ENCODE results near the gene FAM83C.

DNA sequence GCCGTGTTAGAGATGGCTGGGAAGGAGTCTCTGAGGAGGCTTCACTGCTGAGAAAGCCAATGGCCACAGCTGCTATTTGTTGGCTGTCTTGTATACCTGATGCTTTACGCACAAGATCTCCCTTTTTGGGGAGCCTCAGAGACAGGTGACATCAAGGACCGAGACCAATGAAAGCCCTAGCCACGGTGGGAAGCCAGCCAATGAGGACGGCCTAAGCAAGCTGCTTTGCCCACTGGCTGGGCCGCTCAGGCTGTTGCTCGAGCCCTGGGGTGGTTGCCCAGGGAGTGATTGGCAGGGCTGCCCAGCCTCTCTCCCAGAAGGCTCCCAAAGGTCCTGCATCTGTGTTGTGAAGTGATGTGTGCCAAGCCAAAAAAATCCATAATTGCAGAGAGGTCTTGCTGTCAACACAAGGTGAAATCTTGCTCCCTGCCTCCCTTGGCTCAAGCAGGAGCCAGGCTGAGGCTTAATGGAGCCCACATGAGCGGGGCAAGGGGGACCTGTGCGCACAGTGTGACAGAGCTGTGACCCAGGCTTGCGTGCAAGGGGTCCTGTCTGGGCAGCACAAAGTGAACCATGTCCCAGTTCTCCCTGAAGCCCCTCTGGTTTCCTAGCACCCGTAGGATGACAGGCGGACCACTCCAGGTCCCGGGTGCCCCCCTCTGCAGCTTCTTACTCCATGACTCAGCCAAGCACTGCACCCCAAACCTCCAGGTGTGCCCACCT, 18.6 kb downstream of the FAM83C start:
- TF ChIP-seq JUNB (IDR thresholded peaks at IDR 0.05), result no peak
- no peak for TF ChIP-seq HDAC6 (IDR thresholded peaks at IDR 0.05; ENCODE audit: unreplicated experiment)
- TF ChIP-seq IKZF2 (IDR thresholded peaks at IDR 0.05), result no peak
- TF ChIP-seq JUND (IDR thresholded peaks at IDR 0.05; ENCODE audit: low read depth, low read length), result no peak
- TF ChIP-seq RUNX3 (IDR thresholded peaks at IDR 0.05; ENCODE audit: low read length), result no peak
- TF ChIP-seq, protein P1, sequence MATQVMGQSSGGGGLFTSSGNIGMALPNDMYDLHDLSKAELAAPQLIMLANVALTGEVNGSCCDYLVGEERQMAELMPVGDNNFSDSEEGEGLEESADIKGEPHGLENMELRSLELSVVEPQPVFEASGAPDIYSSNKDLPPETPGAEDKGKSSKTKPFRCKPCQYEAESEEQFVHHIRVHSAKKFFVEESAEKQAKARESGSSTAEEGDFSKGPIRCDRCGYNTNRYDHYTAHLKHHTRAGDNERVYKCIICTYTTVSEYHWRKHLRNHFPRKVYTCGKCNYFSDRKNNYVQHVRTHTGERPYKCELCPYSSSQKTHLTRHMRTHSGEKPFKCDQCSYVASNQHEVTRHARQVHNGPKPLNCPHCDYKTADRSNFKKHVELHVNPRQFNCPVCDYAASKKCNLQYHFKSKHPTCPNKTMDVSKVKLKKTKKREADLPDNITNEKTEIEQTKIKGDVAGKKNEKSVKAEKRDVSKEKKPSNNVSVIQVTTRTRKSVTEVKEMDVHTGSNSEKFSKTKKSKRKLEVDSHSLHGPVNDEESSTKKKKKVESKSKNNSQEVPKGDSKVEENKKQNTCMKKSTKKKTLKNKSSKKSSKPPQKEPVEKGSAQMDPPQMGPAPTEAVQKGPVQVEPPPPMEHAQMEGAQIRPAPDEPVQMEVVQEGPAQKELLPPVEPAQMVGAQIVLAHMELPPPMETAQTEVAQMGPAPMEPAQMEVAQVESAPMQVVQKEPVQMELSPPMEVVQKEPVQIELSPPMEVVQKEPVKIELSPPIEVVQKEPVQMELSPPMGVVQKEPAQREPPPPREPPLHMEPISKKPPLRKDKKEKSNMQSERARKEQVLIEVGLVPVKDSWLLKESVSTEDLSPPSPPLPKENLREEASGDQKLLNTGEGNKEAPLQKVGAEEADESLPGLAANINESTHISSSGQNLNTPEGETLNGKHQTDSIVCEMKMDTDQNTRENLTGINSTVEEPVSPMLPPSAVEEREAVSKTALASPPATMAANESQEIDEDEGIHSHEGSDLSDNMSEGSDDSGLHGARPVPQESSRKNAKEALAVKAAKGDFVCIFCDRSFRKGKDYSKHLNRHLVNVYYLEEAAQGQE (IDR thresholded peaks at IDR 0.05; ENCODE audit: low read depth, low read length), result no peak
- TF ChIP-seq, protein P2, sequence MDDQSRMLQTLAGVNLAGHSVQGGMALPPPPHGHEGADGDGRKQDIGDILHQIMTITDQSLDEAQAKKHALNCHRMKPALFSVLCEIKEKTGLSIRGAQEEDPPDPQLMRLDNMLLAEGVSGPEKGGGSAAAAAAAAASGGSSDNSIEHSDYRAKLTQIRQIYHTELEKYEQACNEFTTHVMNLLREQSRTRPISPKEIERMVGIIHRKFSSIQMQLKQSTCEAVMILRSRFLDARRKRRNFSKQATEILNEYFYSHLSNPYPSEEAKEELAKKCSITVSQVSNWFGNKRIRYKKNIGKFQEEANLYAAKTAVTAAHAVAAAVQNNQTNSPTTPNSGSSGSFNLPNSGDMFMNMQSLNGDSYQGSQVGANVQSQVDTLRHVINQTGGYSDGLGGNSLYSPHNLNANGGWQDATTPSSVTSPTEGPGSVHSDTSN (IDR thresholded peaks at IDR 0.05; ENCODE audit: insufficient replicate concordance, low read depth, low read length), result no peak
- TF ChIP-seq YY1 (IDR thresholded peaks at IDR 0.05; ENCODE audit: low read depth, low read length), result no peak
- TF ChIP-seq, protein P3, sequence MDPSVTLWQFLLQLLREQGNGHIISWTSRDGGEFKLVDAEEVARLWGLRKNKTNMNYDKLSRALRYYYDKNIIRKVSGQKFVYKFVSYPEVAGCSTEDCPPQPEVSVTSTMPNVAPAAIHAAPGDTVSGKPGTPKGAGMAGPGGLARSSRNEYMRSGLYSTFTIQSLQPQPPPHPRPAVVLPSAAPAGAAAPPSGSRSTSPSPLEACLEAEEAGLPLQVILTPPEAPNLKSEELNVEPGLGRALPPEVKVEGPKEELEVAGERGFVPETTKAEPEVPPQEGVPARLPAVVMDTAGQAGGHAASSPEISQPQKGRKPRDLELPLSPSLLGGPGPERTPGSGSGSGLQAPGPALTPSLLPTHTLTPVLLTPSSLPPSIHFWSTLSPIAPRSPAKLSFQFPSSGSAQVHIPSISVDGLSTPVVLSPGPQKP (IDR thresholded peaks at IDR 0.05; ENCODE audit: low read depth, low read length), result no peak
- no peak for TF ChIP-seq POLR2AphosphoS2 (IDR thresholded peaks at IDR 0.05; ENCODE audit: low read depth, low read length)
- no peak for TF ChIP-seq EP300 (IDR thresholded peaks at IDR 0.05; ENCODE audit: borderline replicate concordance in 1 of 2, control insufficient read depth in 1 of 2, low read depth in 2 of 2, low read length in 2 of 2)
- TF ChIP-seq, protein P4, sequence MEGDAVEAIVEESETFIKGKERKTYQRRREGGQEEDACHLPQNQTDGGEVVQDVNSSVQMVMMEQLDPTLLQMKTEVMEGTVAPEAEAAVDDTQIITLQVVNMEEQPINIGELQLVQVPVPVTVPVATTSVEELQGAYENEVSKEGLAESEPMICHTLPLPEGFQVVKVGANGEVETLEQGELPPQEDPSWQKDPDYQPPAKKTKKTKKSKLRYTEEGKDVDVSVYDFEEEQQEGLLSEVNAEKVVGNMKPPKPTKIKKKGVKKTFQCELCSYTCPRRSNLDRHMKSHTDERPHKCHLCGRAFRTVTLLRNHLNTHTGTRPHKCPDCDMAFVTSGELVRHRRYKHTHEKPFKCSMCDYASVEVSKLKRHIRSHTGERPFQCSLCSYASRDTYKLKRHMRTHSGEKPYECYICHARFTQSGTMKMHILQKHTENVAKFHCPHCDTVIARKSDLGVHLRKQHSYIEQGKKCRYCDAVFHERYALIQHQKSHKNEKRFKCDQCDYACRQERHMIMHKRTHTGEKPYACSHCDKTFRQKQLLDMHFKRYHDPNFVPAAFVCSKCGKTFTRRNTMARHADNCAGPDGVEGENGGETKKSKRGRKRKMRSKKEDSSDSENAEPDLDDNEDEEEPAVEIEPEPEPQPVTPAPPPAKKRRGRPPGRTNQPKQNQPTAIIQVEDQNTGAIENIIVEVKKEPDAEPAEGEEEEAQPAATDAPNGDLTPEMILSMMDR (IDR thresholded peaks at IDR 0.05 in 2 of 3, conservative IDR thresholded peaks at IDR 0.05 in 1 of 3; ENCODE audit: control insufficient read depth in 2 of 3, extremely low read depth in 1 of 3, insufficient read depth in 1 of 3, low read depth in 3 of 3, low read length in 3 of 3), result no peak
- TF ChIP-seq POLR2AphosphoS5 (IDR thresholded peaks at IDR 0.05; ENCODE audit: low read length), result no peak; the same call in 1 of the 2 replicates
- no peak for TF ChIP-seq HDGF (IDR thresholded peaks at IDR 0.05)
